Measurements from ENCODE around the gene KCTD17. TPM values are rescaled to one million over a fixed set of nuclear protein-coding genes. Genes with fewer than 3 reads are reported as not detected.

The KCTD17 gene
- total and polyA plus RNA-seq, 2 of the 4 experiments (the other 2 are of a cell fraction), result 28.3 to 37.3 TPM

- Histone ChIP-seq H2AK5ac (ENCODE audit: low read depth, low read length) (no peak overlapping the region), H3K4me2 (ENCODE audit: low read depth, low read length) (no peak overlapping the region), H4K5ac (ENCODE audit: low read depth, low read length) (no peak overlapping the region), H4K20me1 (ENCODE audit: insufficient read depth, low read length) (no peaks in the 10 kb centered on the region), H3K56ac (ENCODE audit: extremely low read depth, insufficient read depth, low read length) (no peak overlapping the region), H3K9me3 (ENCODE audit: control insufficient read depth, insufficient read depth, low read length) (no peaks in the 10 kb centered on the region), H2BK5ac (ENCODE audit: low read depth, low read length, poor library complexity, severe bottlenecking) (no peak overlapping the region), H3K27me3 (ENCODE audit: control insufficient read depth, insufficient read depth, low read length) (no peaks in the 10 kb centered on the region; the same call in 1 of the 2 replicates), H3K18ac (ENCODE audit: low read depth, low read length) (no peak overlapping the region), H3K14ac (replicated peaks; ENCODE audit: low read depth, low read length) (no peak overlapping the region), H2BK15ac (ENCODE audit: low read depth, low read length) (no peak overlapping the region), H2BK20ac (ENCODE audit: low read depth, low read length) (no peak overlapping the region), H4K91ac (ENCODE audit: insufficient read depth, low read depth, low read length) (no peak overlapping the region), H3K23ac (ENCODE audit: low read depth, low read length) (no peak overlapping the region), H4K8ac (ENCODE audit: low read depth in 2 of 2, low read length in 2 of 2) (no peak overlapping the region), H3K4me1 (ENCODE audit: control insufficient read depth, insufficient read depth, low read length) (no peaks in the 10 kb centered on the region), H3K4ac (ENCODE audit: low read depth, low read length) (no peak overlapping the region), H3K36me3 (ENCODE audit: control insufficient read depth, insufficient read depth, low read length) (peaks cover 15% of the 10 kb centered on the region), H3K27ac (ENCODE audit: insufficient read depth, low read length) (no peak overlapping the region), H3K9me1 (ENCODE audit: insufficient read depth, low read length) (no peaks in the 10 kb centered on the region), H2AK9ac (replicated peaks; ENCODE audit: low read depth, low read length, poor library complexity) (no peak overlapping the region), H3K4me3 (ENCODE audit: insufficient read depth, low read depth, low read length) (no peak overlapping the region), H3K79me1 (ENCODE audit: low read depth in 1 of 2, low read length in 2 of 2) (no peaks in the 10 kb centered on the region), H2BK120ac (ENCODE audit: low read depth, low read length) (no peak overlapping the region), H2AFZ (replicated peaks; ENCODE audit: low read length, poor library complexity) (no peak overlapping the region), H3K9ac (ENCODE audit: low read depth, low read length) (no peak overlapping the region)
- ChIA-PET POLR2A (ENCODE audit: unreplicated experiment) (no interaction called here), CTCF (no interaction called here)
- BruUV-seq (replicated peaks), result no TSS peak
- in situ Hi-C loops (cut with MboI; ENCODE audit: low sequenced_read_pairs) (no loop called here), intact Hi-C loops (cut with micrococcal nuclease) (no loop called here), dilution Hi-C loops (cut with HindIII; ENCODE audit: low sequenced_read_pairs, unreplicated experiment) (no loop called here)
- WGBS, 2 experiments (ENCODE audit: extremely low coverage in 2 of 2, insufficient read length in 1 of 2), result no CpG with 5 or more reads among the region's 15 CpGs
- TF ChIP-seq, protein P1, sequence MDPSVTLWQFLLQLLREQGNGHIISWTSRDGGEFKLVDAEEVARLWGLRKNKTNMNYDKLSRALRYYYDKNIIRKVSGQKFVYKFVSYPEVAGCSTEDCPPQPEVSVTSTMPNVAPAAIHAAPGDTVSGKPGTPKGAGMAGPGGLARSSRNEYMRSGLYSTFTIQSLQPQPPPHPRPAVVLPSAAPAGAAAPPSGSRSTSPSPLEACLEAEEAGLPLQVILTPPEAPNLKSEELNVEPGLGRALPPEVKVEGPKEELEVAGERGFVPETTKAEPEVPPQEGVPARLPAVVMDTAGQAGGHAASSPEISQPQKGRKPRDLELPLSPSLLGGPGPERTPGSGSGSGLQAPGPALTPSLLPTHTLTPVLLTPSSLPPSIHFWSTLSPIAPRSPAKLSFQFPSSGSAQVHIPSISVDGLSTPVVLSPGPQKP (IDR thresholded peaks at IDR 0.05; ENCODE audit: borderline replicate concordance, low read depth, low read length), result no peak
- ATAC-seq (ENCODE audit: low read depth) (no peak), DNase-seq (no peak)
Observed at GRCh38 chr22:37062702-37063381, 11.3 kb downstream of the KCTD17 start.

All from IMR-90 (cell line).